IMR-90 (cell line): ENCODE data around the gene TERF2IP. TPM values are rescaled to one million over a fixed set of nuclear protein-coding genes. Genes with fewer than 3 reads are reported as not detected.
A peak's percentile ranks its signal among the peaks of the same experiment; 100 is the strongest.

ENCODE experiments used
- ATAC-seq: fragments of 200-7000 bp; cut with Tn5 transposase; 2 replicates; pipeline ENCODE4 v1.9.1; 2020; ENCODE audit warnings: low read depth, mild to moderate bottlenecking, moderate library complexity
- BruUV-seq: library from RNA; stranded (reverse); fragments of 400-500 nt; replicated peaks from 2 replicates; lab custom pipeline; 2021; lab: Mats Ljungman, UMichigan
- CTCF ChIA-PET: fragments of 300-600 bp; formaldehyde crosslinking; extraction: SDS; loops from one replicate; lab custom pipeline; 2021; ENCODE audit warnings: antibody characterized with exemption; lab: Yijun Ruan, JAX
- POLR2A ChIA-PET: fragments of 300-600 bp; sonication (Branson Sonifier 250); formaldehyde crosslinking; loops from one replicate; lab custom pipeline; 2022; ENCODE audit warnings: antibody characterized with exemption; ENCODE audit not compliant: unreplicated experiment; lab: Charles Lee
- DNase-seq: peaks from one replicate; pipeline ENCODE4 v3.0.0; 2013
- H2AFZ ChIP-seq: replicated peaks from 2 replicates; pipeline ENCODE3; 2013; ENCODE audit warnings: low read length, mild to moderate bottlenecking; ENCODE audit not compliant: poor library complexity
- H2AK5ac ChIP-seq: 2 replicates; pipeline ENCODE4 v1.6.1; 2013; ENCODE audit warnings: low read depth, low read length, inconsistent platforms
- H2AK9ac ChIP-seq: replicated peaks from 2 replicates; pipeline ENCODE3; 2013; ENCODE audit warnings: mild to moderate bottlenecking, low read depth, low read length, moderate library complexity; ENCODE audit not compliant: poor library complexity
- H2BK120ac ChIP-seq: 2 replicates; pipeline ENCODE4 v1.6.1; 2013; ENCODE audit warnings: low read depth, low read length, inconsistent platforms
- H2BK15ac ChIP-seq: 3 replicates; pipeline ENCODE4 v1.6.1; 2013; ENCODE audit warnings: low read depth, low read length, inconsistent platforms
- H2BK20ac ChIP-seq: 2 replicates; pipeline ENCODE4 v1.6.1; 2013; ENCODE audit warnings: low read depth, mild to moderate bottlenecking, inconsistent platforms, low read length, moderate library complexity
- H2BK5ac ChIP-seq: 2 replicates; pipeline ENCODE4 v1.6.1; 2013; ENCODE audit warnings: mild to moderate bottlenecking, low read depth, low read length, inconsistent platforms; ENCODE audit not compliant: poor library complexity, severe bottlenecking
- H3K14ac ChIP-seq: replicated peaks from 2 replicates; pipeline ENCODE4 v1.6.1; 2013; ENCODE audit warnings: low read depth, low read length, inconsistent platforms
- H3K18ac ChIP-seq: 2 replicates; pipeline ENCODE4 v1.6.1; 2013; ENCODE audit warnings: low read depth, low read length, control low read depth
- H3K23ac ChIP-seq: 2 replicates; pipeline ENCODE4 v1.6.1; 2013; ENCODE audit warnings: low read depth, low read length, inconsistent platforms
- H3K27ac ChIP-seq: 2 replicates; pipeline ENCODE4 v1.5.1; 2013; ENCODE audit warnings: mild to moderate bottlenecking, control low read depth, low read length; ENCODE audit not compliant: insufficient read depth
- H3K27me3 ChIP-seq: 2 replicates; pipeline ENCODE4 v1.6.1; 2013; ENCODE audit warnings: low read length; ENCODE audit not compliant: control insufficient read depth, insufficient read depth
- H3K36me3 ChIP-seq: 2 replicates; pipeline ENCODE4 v1.6.1; 2013; ENCODE audit warnings: low read length, mixed read lengths; ENCODE audit not compliant: control insufficient read depth, insufficient read depth
- H3K4ac ChIP-seq: 2 replicates; pipeline ENCODE4 v1.6.1; 2013; ENCODE audit warnings: low read depth, low read length, inconsistent platforms
- H3K4me1 ChIP-seq: 2 replicates; pipeline ENCODE4 v1.6.1; 2013; ENCODE audit warnings: low read length, mixed read lengths; ENCODE audit not compliant: control insufficient read depth, insufficient read depth
- H3K4me2 ChIP-seq: 2 replicates; pipeline ENCODE4 v1.6.1; 2013; ENCODE audit warnings: low read depth, mild to moderate bottlenecking, control low read depth, low read length, moderate library complexity
- H3K4me3 ChIP-seq: 2 replicates; pipeline ENCODE4 v1.5.1; 2013; ENCODE audit warnings: low read depth, mild to moderate bottlenecking, control low read depth, low read length, moderate library complexity; ENCODE audit not compliant: insufficient read depth
- H3K56ac ChIP-seq: 2 replicates; pipeline ENCODE4 v1.6.1; 2013; ENCODE audit warnings: low read length, inconsistent platforms; ENCODE audit not compliant: insufficient read depth; ENCODE audit errors: extremely low read depth
- H3K79me1 ChIP-seq, 2 experiments: 2 replicates each; pipeline ENCODE4 v1.6.1; 2013; ENCODE audit warnings: low read length in 2 of 2, inconsistent platforms in 1 of 2, low read depth in 1 of 2
- H3K9ac ChIP-seq: 2 replicates; pipeline ENCODE4 v1.6.1; 2013; ENCODE audit warnings: low read depth, low read length, control low read depth
- H3K9me1 ChIP-seq: 2 replicates; pipeline ENCODE4 v1.6.1; 2013; ENCODE audit warnings: low read length, inconsistent platforms; ENCODE audit not compliant: insufficient read depth
- H3K9me3 ChIP-seq: 2 replicates; pipeline ENCODE4 v1.6.1; 2013; ENCODE audit warnings: low read length; ENCODE audit not compliant: control insufficient read depth, insufficient read depth
- H4K20me1 ChIP-seq: 2 replicates; pipeline ENCODE4 v1.6.1; 2013; ENCODE audit warnings: low read length, inconsistent platforms; ENCODE audit not compliant: insufficient read depth
- H4K5ac ChIP-seq: 2 replicates; pipeline ENCODE4 v1.6.1; 2013; ENCODE audit warnings: mild to moderate bottlenecking, low read depth, low read length, control low read depth
- H4K8ac ChIP-seq, 2 experiments: 2 replicates each; pipeline ENCODE4 v1.6.1; 2013; ENCODE audit warnings: low read depth in 2 of 2, low read length in 2 of 2, control low read depth in 1 of 2, inconsistent platforms in 1 of 2
- H4K91ac ChIP-seq: 2 replicates; pipeline ENCODE4 v1.6.1; 2013; ENCODE audit warnings: low read depth, low read length, inconsistent platforms; ENCODE audit not compliant: insufficient read depth
- CHD1 ChIP-seq: IDR thresholded peaks from 2 replicates; pipeline ENCODE4 v1.6.1; 2012; ENCODE audit warnings: low read depth, low read length, improper control_type of control experiment
- MAFK ChIP-seq: IDR thresholded peaks from 2 replicates; pipeline ENCODE4 v1.6.1; 2012; ENCODE audit warnings: low read depth, low read length, improper control_type of control experiment
- POLR2A ChIP-seq: IDR thresholded peaks from 2 replicates; pipeline ENCODE4 v1.6.1; 2012; ENCODE audit warnings: mild to moderate bottlenecking, low read depth, low read length
- WGBS, 2 experiments: methylation state at CpG; one replicate each; pipeline versions ENCODE4 v1.1.5 to v1.1.7; 2013; ENCODE audit warnings: missing lambda C conversion rate in 2 of 2; ENCODE audit not compliant: insufficient read length in 1 of 2; ENCODE audit errors: extremely low coverage in 2 of 2; 5-methylcytosine and 5-hydroxymethylcytosine counted together
- dilution Hi-C: fragments of 300-500 bp; cut with HindIII; formaldehyde crosslinking; loops from one replicate; pipeline ENCODE4 v1.14.3; 2018; ENCODE audit warnings: low sequenced_read_pairs; ENCODE audit not compliant: unreplicated experiment
- in situ Hi-C: fragments of 300-500 bp; cut with MboI; formaldehyde crosslinking; loops from 3 replicates; pipeline ENCODE4 v1.14.3; 2019; ENCODE audit warnings: low sequenced_read_pairs, inconsistent platforms, mixed read lengths
- intact Hi-C: fragments of 100-400 bp; cut with micrococcal nuclease; formaldehyde crosslinking; loops from 2 replicates; pipeline ENCODE4 v1.10.0; 2022
- polyA plus RNA-seq, 3 experiments: library from polyadenylated mRNA; depleted of rRNA; stranded (reverse); fragments of >200 nt; gene quantifications; 2 replicates each; pipeline ENCODE4 v1.2.3, GENCODE V29; 2012; ENCODE audit warnings: low replicate concordance in 1 of 3
- total RNA-seq: library from RNA; depleted of rRNA; stranded (reverse); fragments of >200 nt; gene quantifications from 2 replicates; pipeline ENCODE4 v1.2.3, GENCODE V29; 2012

Gene TERF2IP
- total and polyA plus RNA-seq, 2 of the 4 experiments (the other 2 are of a cell fraction) = 15.4 to 32.5 TPM

GRCh38 chr16:75702242-75702641 is 54.7 kb downstream of the TERF2IP start:
- ChIA-PET POLR2A (no interaction called here), CTCF (no interaction called here)
- H3K9ac ChIP-seq = no peak overlapping the region
- H4K8ac ChIP-seq = no peak overlapping the region
- H3K23ac ChIP-seq = no peak overlapping the region
- intact Hi-C loops = no loop called here
- H3K79me1 ChIP-seq = no peaks in the 10 kb centered on the region
- H4K20me1 ChIP-seq = no peaks in the 10 kb centered on the region
- no peak overlapping the region for H3K14ac ChIP-seq
- H2BK120ac ChIP-seq = no peak overlapping the region
- no peak overlapping the region for H3K27ac ChIP-seq
- H3K9me1 ChIP-seq = no peaks in the 10 kb centered on the region
- H3K9me3 ChIP-seq = no peaks in the 10 kb centered on the region
- no peak overlapping the region for H2BK5ac ChIP-seq
- no CpG with 5 or more reads among the region's 2 CpGs for WGBS, 2 experiments
- dilution Hi-C loops = no loop called here
- no peaks in the 10 kb centered on the region for H3K36me3 ChIP-seq
- H2BK15ac ChIP-seq = no peak overlapping the region
- H2AK5ac ChIP-seq = no peak overlapping the region
- in situ Hi-C loops = no loop called here
- peak; percentile 32; the same call in 1 of the 2 replicates for ATAC-seq
- H4K91ac ChIP-seq = no peak overlapping the region
- H4K5ac ChIP-seq = no peak overlapping the region
- H2AFZ ChIP-seq = no peak overlapping the region
- no TSS peak for BruUV-seq
- no peak for DNase-seq
- H2AK9ac ChIP-seq = no peak overlapping the region
- no peaks in the 10 kb centered on the region for H3K4me1 ChIP-seq
- no peaks in the 10 kb centered on the region for H3K27me3 ChIP-seq
- H3K4me2 ChIP-seq = no peak overlapping the region
- no peak overlapping the region for H3K4me3 ChIP-seq
- TF ChIP-seq POLR2A (no peak), MAFK (no peak), CHD1 (no peak)
- H3K56ac ChIP-seq = no peak overlapping the region
- H3K18ac ChIP-seq = no peak overlapping the region
- H3K4ac ChIP-seq = no peak overlapping the region
- no peak overlapping the region for H2BK20ac ChIP-seq
